Endodermal cell (in vitro differentiated cells): Measurements from ENCODE around the gene RRP36. TPM values are rescaled to one million over a fixed set of nuclear protein-coding genes. Genes with fewer than 3 reads are reported as not detected.

Source experiments
- DNase-seq: peaks from one replicate; pipeline ENCODE4 v3.0.0-alpha.2; 2017
- H3K27ac ChIP-seq: 2 replicates; pipeline ENCODE4 v1.5.1; 2013; ENCODE audit warnings: mild to moderate bottlenecking, low read depth, low read length, moderate library complexity
- H3K27me3 ChIP-seq: 2 replicates; pipeline ENCODE4 v1.6.1; 2013; ENCODE audit warnings: mild to moderate bottlenecking, low read length, moderate library complexity; ENCODE audit not compliant: insufficient read depth, control insufficient read depth, poor library complexity, severe bottlenecking
- H3K36me3 ChIP-seq: 2 replicates; pipeline ENCODE4 v1.7.0; 2013; ENCODE audit warnings: mild to moderate bottlenecking, low read length, moderate library complexity; ENCODE audit not compliant: control insufficient read depth, insufficient read depth
- H3K4me1 ChIP-seq: one replicate; pipeline ENCODE4 v1.7.0; 2013; ENCODE audit warnings: low read length; ENCODE audit not compliant: control insufficient read depth, insufficient read depth
- H3K4me3 ChIP-seq: 2 replicates; pipeline ENCODE4 v1.5.1; 2013; ENCODE audit warnings: mild to moderate bottlenecking, low read length, moderate library complexity
- H3K9ac ChIP-seq: 2 replicates; pipeline ENCODE4 v1.6.1; 2013; ENCODE audit warnings: mild to moderate bottlenecking, low read length, moderate library complexity; ENCODE audit not compliant: poor library complexity, severe bottlenecking; ENCODE audit errors: extremely low read depth
- H3K9me3 ChIP-seq: 2 replicates; pipeline ENCODE4 v1.6.1; 2013; ENCODE audit warnings: mild to moderate bottlenecking, low read length, moderate library complexity; ENCODE audit not compliant: control insufficient read depth
- H3K27ac Mint-ChIP-seq: 2 replicates; pipeline ENCODE4 v1.8.0; 2020; ENCODE audit warnings: mixed read lengths
- H3K27me3 Mint-ChIP-seq: 2 replicates; pipeline ENCODE4 v1.8.0; 2021; ENCODE audit warnings: mild to moderate bottlenecking, mixed read lengths; ENCODE audit not compliant: insufficient read depth
- H3K36me3 Mint-ChIP-seq: 2 replicates; pipeline ENCODE4 v1.8.0; 2020; ENCODE audit warnings: low read depth, mixed read lengths
- H3K4me1 Mint-ChIP-seq: 2 replicates; pipeline ENCODE4 v1.8.0; 2020; ENCODE audit warnings: mixed read lengths
- H3K4me3 Mint-ChIP-seq: 2 replicates; pipeline ENCODE4 v1.8.0; 2020; ENCODE audit warnings: mild to moderate bottlenecking, moderate library complexity, mixed read lengths
- H3K9me3 Mint-ChIP-seq: 2 replicates; pipeline ENCODE4 v1.8.0; 2020; ENCODE audit warnings: mild to moderate bottlenecking, mixed read lengths
- WGBS, 2 experiments: methylation state at CpG; one replicate each; pipeline versions ENCODE4 v1.1.5 to v1.1.7; 2013; ENCODE audit warnings: missing lambda C conversion rate in 2 of 2, mixed read lengths in 1 of 2; ENCODE audit not compliant: insufficient coverage in 1 of 2, insufficient read length in 1 of 2; 5-methylcytosine and 5-hydroxymethylcytosine counted together
- total RNA-seq, 2 donors: library from RNA; stranded (reverse); fragmentation: NEBNext Ultra II Directional in 1 of 2; extraction: Animal tissue kit (Norgen Biotek cat#: 25700) in 1 of 2; gene quantifications; 2 replicates in 1 of 2; 3 replicates in 1 of 2; pipeline ENCODE4 v1.2.1, GENCODE V29; 2021
- TF ChIP-seq, protein P1 (sequence below): fragments of 200-600 bp; sonication (generic); conservative IDR thresholded peaks from 2 replicates; pipeline ENCODE4 v1.5.0; 2021; ENCODE audit warnings: antibody characterized with exemption, mild to moderate bottlenecking

RRP36 gene
- total RNA-seq, 2 donors from 2014 or later = 76.9 to 80.6 TPM

DNA sequence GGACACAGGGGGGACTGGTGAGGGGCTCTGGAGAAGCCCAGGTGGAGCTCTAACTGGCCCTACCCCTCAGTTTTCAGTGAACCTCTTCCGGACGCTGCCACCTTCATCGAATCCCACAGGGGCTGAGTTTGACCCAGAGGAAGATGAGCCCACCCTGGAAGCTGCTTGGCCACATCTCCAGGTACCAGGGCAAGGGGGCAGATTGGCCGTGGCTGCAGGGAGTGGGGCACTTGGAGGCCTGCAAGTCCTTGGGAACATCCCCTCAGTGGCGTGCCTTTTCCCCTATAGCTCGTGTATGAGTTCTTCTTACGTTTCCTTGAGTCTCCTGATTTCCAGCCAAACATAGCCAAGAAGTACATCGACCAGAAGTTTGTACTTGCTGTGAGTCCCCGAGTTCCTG is 14.3 kb upstream of the RRP36 start:
- 92 to 95% methylated on average over 8 to 9 of the region's 9 CpGs for WGBS, 2 experiments
- H3K4me3 Mint-ChIP-seq = no peak overlapping the region
- H3K27me3 ChIP-seq = no peaks in the 10 kb centered on the region
- H3K27me3 Mint-ChIP-seq = no peaks in the 10 kb centered on the region
- no peak overlapping the region for H3K9ac ChIP-seq
- no peak overlapping the region for H3K27ac Mint-ChIP-seq
- H3K9me3 Mint-ChIP-seq = no peaks in the 10 kb centered on the region
- no peaks in the 10 kb centered on the region for H3K9me3 ChIP-seq
- peaks cover 62% of the 10 kb centered on the region for H3K36me3 ChIP-seq
- H3K36me3 Mint-ChIP-seq = peaks cover 64% of the 10 kb centered on the region
- H3K4me1 ChIP-seq = peaks cover 3% of the 10 kb centered on the region
- no peak for DNase-seq
- TF ChIP-seq, protein P1, sequence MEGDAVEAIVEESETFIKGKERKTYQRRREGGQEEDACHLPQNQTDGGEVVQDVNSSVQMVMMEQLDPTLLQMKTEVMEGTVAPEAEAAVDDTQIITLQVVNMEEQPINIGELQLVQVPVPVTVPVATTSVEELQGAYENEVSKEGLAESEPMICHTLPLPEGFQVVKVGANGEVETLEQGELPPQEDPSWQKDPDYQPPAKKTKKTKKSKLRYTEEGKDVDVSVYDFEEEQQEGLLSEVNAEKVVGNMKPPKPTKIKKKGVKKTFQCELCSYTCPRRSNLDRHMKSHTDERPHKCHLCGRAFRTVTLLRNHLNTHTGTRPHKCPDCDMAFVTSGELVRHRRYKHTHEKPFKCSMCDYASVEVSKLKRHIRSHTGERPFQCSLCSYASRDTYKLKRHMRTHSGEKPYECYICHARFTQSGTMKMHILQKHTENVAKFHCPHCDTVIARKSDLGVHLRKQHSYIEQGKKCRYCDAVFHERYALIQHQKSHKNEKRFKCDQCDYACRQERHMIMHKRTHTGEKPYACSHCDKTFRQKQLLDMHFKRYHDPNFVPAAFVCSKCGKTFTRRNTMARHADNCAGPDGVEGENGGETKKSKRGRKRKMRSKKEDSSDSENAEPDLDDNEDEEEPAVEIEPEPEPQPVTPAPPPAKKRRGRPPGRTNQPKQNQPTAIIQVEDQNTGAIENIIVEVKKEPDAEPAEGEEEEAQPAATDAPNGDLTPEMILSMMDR = no peak
- H3K27ac ChIP-seq = no peak overlapping the region
- no peak overlapping the region for H3K4me3 ChIP-seq
- no peaks in the 10 kb centered on the region for H3K4me1 Mint-ChIP-seq

DNA sequence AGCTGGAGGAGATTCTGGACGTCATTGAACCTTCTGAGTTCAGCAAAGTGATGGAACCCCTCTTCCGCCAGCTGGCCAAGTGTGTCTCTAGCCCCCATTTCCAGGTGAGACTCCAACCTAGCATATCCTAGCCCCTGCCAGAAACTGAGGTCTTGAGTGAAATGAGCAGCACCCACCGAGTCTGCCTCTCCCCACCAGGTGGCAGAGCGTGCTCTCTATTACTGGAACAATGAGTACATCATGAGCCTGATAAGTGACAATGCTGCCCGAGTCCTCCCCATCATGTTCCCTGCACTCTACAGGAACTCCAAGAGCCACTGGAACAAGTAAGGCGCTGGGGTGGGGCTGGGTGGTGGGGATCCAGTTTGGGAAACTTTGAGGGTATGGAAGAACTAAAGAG is 12.3 kb upstream of the RRP36 start:
- peaks cover 66% of the 10 kb centered on the region for H3K36me3 Mint-ChIP-seq
- DNase-seq = peak; percentile 76

DNA sequence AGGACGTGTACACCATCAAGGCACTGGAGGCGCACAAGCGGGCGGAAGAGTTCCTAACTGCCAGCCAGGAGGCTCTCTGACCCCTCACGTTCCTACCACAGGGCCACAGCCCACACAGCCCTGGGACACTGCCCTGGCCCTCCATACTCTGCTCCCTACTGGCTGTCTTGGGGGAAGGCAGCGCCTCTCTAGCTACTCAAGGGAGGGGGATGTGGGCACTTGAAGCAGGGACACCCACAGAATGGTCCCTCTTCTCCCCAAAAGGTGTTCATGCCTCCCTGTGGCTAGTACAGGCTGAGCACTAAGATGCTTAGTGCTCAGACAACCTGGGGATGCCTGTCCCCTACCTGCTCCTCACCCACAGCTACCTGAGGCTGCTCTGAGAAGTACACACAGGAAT is 10.2 kb upstream of the RRP36 start:
- Histone ChIP-seq H3K4me3 (no peak overlapping the region), H3K36me3 (peaks cover 65% of the 10 kb centered on the region), H3K27me3 (no peaks in the 10 kb centered on the region), H3K27ac (no peak overlapping the region), H3K9me3 (no peaks in the 10 kb centered on the region), H3K9ac (no peak overlapping the region), H3K4me1 (peaks cover 8% of the 10 kb centered on the region)
- TF ChIP-seq, protein P1 = peak; percentile 48
- Mint-ChIP-seq H3K4me3 (no peak overlapping the region), H3K27ac (no peak overlapping the region), H3K36me3 (peaks cover 60% of the 10 kb centered on the region), H3K4me1 (peaks cover 24% of the 10 kb centered on the region), H3K9me3 (no peaks in the 10 kb centered on the region), H3K27me3 (peaks cover 1% of the 10 kb centered on the region)
- peak; percentile 67 for DNase-seq
- 89 to 92% methylated on average over 3 to 6 of the region's 6 CpGs for WGBS, 2 experiments

More for the DNA sequence above, 12.3 kb upstream of the RRP36 start:
- Mint-ChIP-seq H3K4me3 (no peak overlapping the region), H3K9me3 (no peaks in the 10 kb centered on the region), H3K4me1 (peaks cover 12% of the 10 kb centered on the region), H3K27me3 (no peaks in the 10 kb centered on the region), H3K27ac (peak overlapping the region; percentile 13)
- 81 to 96% methylated on average over 4 to 6 of the region's 6 CpGs for WGBS, 2 experiments
- H3K36me3 ChIP-seq = peaks cover 70% of the 10 kb centered on the region
- H3K27me3 ChIP-seq = no peaks in the 10 kb centered on the region
- TF ChIP-seq, protein P1 = peak; percentile 69
- H3K9me3 ChIP-seq = no peaks in the 10 kb centered on the region
- no peak overlapping the region for H3K9ac ChIP-seq
- H3K27ac ChIP-seq = no peak overlapping the region
- H3K4me3 ChIP-seq = no peak overlapping the region
- H3K4me1 ChIP-seq = peaks cover 8% of the 10 kb centered on the region
